ENCODE data around the gene TMEM222. TPM values are rescaled to one million over a fixed set of nuclear protein-coding genes. Genes with fewer than 3 reads are reported as not detected.

The TMEM222 gene
- polyA plus RNA-seq, 1 donor from 2014 or later = 80.6 TPM

DNA sequence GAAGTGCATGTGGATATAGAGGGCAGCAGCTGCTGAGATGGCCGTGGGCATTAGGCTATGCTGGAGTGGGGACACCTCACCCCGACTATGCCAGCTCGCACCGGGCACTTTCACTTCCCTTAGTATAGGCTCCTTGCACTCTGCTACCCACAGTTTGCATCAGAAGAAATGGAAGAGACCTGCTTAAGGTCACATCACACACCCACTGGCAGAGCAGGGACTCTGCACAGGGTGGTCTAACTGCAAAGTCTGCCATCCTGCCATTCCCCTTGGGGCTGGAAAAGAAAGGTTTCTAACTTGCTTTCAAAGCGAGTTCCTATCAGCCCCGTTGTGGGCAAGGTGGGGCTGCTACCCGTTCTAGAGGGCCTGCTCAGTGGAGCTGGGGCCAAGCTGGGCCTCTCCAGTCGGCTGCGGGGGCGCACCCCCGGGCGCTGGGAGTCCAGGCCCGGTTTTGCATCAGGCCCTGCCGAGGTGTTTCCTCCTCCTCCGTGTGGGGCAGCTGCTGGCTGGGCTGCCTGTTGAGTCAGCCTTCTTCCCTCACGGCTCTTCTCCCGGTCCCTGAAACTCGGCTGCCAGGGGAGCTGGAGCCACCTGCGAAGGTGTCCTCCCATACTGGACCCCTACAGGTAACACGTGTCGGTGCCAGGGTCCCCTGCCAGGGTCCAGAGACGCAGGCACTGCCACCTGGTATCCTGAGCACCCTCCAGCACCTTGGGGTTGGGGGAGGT is 19.7 kb downstream of the TMEM222 start, which contains the start of gene SYTL1:
TSS of gene SYTL1 (plus strand) at position 498 of the 728 bp plus-strand sequence. CDS start 3,313 bp downstream, outside the sequence.
- Histone ChIP-seq H3K9ac (ENCODE audit: low read length) (no peak within 1 kb of the TSS), H3K4me2 (ENCODE audit: low read length) (no peak within 1 kb of the TSS), H3F3A (ENCODE audit: insufficient read depth, low read length, poor library complexity, severe bottlenecking) (no peaks in the 10 kb centered on the region), H3K27ac (ENCODE audit: low read length) (no peak within 1 kb of the TSS), H3K9me2 (ENCODE audit: insufficient read depth, low read length) (no peaks in the 10 kb centered on the region), H2AFZ (ENCODE audit: low read depth, low read length) (no peak within 1 kb of the TSS), H3K27me3 (ENCODE audit: insufficient read depth, low read depth, low read length) (no peaks in the 10 kb centered on the region), H4K20me1 (ENCODE audit: insufficient read depth) (no peaks in the 10 kb centered on the region), H3K79me2 (replicated peaks; ENCODE audit: insufficient read depth, low read length) (no peaks in the 10 kb centered on the region), H3K9me3 (ENCODE audit: low read length) (no peaks in the 10 kb centered on the region), H3K4me3 (ENCODE audit: low read length) (no peak within 1 kb of the TSS), H3K36me3 (ENCODE audit: insufficient read depth, low read length) (no peaks in the 10 kb centered on the region)
- TF ChIP-seq MXI1 (conservative IDR thresholded peaks at IDR 0.05; ENCODE audit: poor library complexity, severe bottlenecking) (no peak), SMC3 (conservative IDR thresholded peaks at IDR 0.05; ENCODE audit: poor library complexity) (no peak), RAD21 (conservative IDR thresholded peaks at IDR 0.05) (no peak), EZH2 (IDR thresholded peaks at IDR 0.05; ENCODE audit: borderline replicate concordance, insufficient read depth, low read length, poor library complexity, severe bottlenecking) (no peak)
- TF ChIP-seq, protein P1, sequence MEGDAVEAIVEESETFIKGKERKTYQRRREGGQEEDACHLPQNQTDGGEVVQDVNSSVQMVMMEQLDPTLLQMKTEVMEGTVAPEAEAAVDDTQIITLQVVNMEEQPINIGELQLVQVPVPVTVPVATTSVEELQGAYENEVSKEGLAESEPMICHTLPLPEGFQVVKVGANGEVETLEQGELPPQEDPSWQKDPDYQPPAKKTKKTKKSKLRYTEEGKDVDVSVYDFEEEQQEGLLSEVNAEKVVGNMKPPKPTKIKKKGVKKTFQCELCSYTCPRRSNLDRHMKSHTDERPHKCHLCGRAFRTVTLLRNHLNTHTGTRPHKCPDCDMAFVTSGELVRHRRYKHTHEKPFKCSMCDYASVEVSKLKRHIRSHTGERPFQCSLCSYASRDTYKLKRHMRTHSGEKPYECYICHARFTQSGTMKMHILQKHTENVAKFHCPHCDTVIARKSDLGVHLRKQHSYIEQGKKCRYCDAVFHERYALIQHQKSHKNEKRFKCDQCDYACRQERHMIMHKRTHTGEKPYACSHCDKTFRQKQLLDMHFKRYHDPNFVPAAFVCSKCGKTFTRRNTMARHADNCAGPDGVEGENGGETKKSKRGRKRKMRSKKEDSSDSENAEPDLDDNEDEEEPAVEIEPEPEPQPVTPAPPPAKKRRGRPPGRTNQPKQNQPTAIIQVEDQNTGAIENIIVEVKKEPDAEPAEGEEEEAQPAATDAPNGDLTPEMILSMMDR (IDR thresholded peaks at IDR 0.05; ENCODE audit: poor library complexity, severe bottlenecking) = no peak

DNA sequence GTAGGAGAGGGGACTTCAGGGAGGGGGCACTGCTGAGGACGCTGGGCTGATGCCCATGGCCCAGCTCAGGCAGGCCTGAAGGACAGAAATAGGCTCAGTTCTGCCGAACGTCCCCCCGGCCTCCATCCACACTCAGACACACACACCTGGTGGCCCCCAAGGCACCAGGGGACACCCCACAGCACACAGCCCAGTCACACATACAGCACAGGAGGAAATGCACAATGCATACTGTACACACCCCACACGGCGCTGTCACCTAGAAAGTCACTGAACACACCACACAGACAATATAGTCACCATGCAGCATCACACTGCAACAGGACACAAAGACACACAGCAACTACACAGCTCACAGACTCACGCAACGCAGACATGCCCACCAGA is 20.4 kb downstream of the TMEM222 start:
- no peaks in the 10 kb centered on the region for H3K36me3 ChIP-seq (ENCODE audit: insufficient read depth, low read length)
- no peak overlapping the region for H2AFZ ChIP-seq (ENCODE audit: low read depth, low read length)
- no peaks in the 10 kb centered on the region for H3K27me3 ChIP-seq (ENCODE audit: insufficient read depth, low read depth, low read length)
- TF ChIP-seq, protein P2, sequence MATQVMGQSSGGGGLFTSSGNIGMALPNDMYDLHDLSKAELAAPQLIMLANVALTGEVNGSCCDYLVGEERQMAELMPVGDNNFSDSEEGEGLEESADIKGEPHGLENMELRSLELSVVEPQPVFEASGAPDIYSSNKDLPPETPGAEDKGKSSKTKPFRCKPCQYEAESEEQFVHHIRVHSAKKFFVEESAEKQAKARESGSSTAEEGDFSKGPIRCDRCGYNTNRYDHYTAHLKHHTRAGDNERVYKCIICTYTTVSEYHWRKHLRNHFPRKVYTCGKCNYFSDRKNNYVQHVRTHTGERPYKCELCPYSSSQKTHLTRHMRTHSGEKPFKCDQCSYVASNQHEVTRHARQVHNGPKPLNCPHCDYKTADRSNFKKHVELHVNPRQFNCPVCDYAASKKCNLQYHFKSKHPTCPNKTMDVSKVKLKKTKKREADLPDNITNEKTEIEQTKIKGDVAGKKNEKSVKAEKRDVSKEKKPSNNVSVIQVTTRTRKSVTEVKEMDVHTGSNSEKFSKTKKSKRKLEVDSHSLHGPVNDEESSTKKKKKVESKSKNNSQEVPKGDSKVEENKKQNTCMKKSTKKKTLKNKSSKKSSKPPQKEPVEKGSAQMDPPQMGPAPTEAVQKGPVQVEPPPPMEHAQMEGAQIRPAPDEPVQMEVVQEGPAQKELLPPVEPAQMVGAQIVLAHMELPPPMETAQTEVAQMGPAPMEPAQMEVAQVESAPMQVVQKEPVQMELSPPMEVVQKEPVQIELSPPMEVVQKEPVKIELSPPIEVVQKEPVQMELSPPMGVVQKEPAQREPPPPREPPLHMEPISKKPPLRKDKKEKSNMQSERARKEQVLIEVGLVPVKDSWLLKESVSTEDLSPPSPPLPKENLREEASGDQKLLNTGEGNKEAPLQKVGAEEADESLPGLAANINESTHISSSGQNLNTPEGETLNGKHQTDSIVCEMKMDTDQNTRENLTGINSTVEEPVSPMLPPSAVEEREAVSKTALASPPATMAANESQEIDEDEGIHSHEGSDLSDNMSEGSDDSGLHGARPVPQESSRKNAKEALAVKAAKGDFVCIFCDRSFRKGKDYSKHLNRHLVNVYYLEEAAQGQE (IDR thresholded peaks at IDR 0.05; ENCODE audit: borderline replicate concordance) = no peak
- TF ChIP-seq SMC3 (conservative IDR thresholded peaks at IDR 0.05; ENCODE audit: poor library complexity) (no peak), POLR2AphosphoS5 (IDR thresholded peaks at IDR 0.05) (no peak), MXI1 (conservative IDR thresholded peaks at IDR 0.05; ENCODE audit: poor library complexity, severe bottlenecking) (no peak), EZH2 (IDR thresholded peaks at IDR 0.05; ENCODE audit: borderline replicate concordance, insufficient read depth, low read length, poor library complexity, severe bottlenecking) (no peak), TAF1 (IDR thresholded peaks at IDR 0.05; ENCODE audit: low read depth) (no peak), RAD21 (conservative IDR thresholded peaks at IDR 0.05) (no peak), EP300 (conservative IDR thresholded peaks at IDR 0.05; ENCODE audit: poor library complexity, severe bottlenecking) (no peak)
- TF ChIP-seq, protein P1 (IDR thresholded peaks at IDR 0.05; ENCODE audit: poor library complexity, severe bottlenecking) = no peak
- H3K27ac ChIP-seq (ENCODE audit: low read length) = no peak overlapping the region
- H3K4me3 ChIP-seq (ENCODE audit: low read length) = no peak overlapping the region
- H3K79me2 ChIP-seq (replicated peaks; ENCODE audit: insufficient read depth, low read length) = no peaks in the 10 kb centered on the region
- H3F3A ChIP-seq (ENCODE audit: insufficient read depth, low read length, poor library complexity, severe bottlenecking) = no peaks in the 10 kb centered on the region
- no peak overlapping the region for H3K4me2 ChIP-seq (ENCODE audit: low read length)
- H3K9ac ChIP-seq (ENCODE audit: low read length) = no peak overlapping the region
- no peaks in the 10 kb centered on the region for H4K20me1 ChIP-seq (ENCODE audit: insufficient read depth)
- H3K9me2 ChIP-seq (ENCODE audit: insufficient read depth, low read length) = no peaks in the 10 kb centered on the region
- H3K9me3 ChIP-seq (ENCODE audit: low read length) = no peaks in the 10 kb centered on the region
